ENCODE data around the gene PARD3.

DNA sequence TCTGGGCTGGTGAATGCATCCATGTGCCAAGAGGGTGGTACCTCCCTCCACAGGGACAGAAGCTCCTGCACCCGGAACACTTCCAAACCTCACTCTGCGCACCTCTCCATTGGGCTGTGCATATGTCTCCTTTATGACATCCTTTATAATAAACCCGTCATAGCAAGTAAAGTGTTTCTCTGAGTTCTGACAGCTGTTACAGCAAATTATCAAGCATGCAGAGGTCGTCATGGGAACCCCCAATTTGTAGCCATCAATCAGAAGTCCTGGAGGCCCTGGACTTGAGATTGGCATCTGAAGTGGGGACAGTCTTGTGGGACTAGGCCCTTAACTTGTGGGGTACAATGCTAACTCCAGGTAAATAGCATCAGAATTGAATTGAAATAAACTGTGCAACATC is 29.4 kb upstream of the PARD3 start:
- TF ChIP-seq EZH2phosphoT487 (IDR thresholded peaks at IDR 0.05; ENCODE audit: borderline replicate concordance): no peak
- TF ChIP-seq, protein P1, sequence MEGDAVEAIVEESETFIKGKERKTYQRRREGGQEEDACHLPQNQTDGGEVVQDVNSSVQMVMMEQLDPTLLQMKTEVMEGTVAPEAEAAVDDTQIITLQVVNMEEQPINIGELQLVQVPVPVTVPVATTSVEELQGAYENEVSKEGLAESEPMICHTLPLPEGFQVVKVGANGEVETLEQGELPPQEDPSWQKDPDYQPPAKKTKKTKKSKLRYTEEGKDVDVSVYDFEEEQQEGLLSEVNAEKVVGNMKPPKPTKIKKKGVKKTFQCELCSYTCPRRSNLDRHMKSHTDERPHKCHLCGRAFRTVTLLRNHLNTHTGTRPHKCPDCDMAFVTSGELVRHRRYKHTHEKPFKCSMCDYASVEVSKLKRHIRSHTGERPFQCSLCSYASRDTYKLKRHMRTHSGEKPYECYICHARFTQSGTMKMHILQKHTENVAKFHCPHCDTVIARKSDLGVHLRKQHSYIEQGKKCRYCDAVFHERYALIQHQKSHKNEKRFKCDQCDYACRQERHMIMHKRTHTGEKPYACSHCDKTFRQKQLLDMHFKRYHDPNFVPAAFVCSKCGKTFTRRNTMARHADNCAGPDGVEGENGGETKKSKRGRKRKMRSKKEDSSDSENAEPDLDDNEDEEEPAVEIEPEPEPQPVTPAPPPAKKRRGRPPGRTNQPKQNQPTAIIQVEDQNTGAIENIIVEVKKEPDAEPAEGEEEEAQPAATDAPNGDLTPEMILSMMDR (conservative IDR thresholded peaks at IDR 0.05; ENCODE audit: low read length): no peak

Data from Loucy (cell line).